GM18511 (cell line): Measurements from ENCODE around the gene ZNF57.
"Not testable (repeated sequence)": the region's sequence is repeated elsewhere in the genome, so short reads cannot be mapped to it uniquely, and the experiment has no call there.

ENCODE experiments used
- ATAC-seq: cut with Tn5 transposase; IDR thresholded peaks from one replicate; pipeline ENCODE4 v1.9.1; 2021; ENCODE audit warnings: mild to moderate bottlenecking, moderate library complexity; ENCODE audit not compliant: unreplicated experiment

The ZNF57 gene

GRCh38 chr19:2900296-2901252, at the start of gene ZNF57:
ZNF57 (plus strand) TSS chr19:2900928; CDS start chr19:2901046, 118 bp downstream.
- peak; percentile 94 for ATAC-seq

GRCh38 chr19:2852598-2852997, 48.1 kb upstream of the ZNF57 start:
- no peak for ATAC-seq

GRCh38 chr19:2853015-2853606, 47.6 kb upstream of the ZNF57 start:
- no peak for ATAC-seq

GRCh38 chr19:2854849-2855248, 45.9 kb upstream of the ZNF57 start:
- no peak for ATAC-seq

GRCh38 chr19:2856457-2857050, 44.2 kb upstream of the ZNF57 start:
- ATAC-seq = no peak

- ATAC-seq = no peak
Measured at GRCh38 chr19:2858864-2859263, 41.9 kb upstream of the ZNF57 start.

GRCh38 chr19:2863816-2864215, 36.9 kb upstream of the ZNF57 start:
- no peak for ATAC-seq

- ATAC-seq = no peak
Measured at GRCh38 chr19:2865334-2866100, 35.2 kb upstream of the ZNF57 start.

GRCh38 chr19:2866495-2867024, 34.2 kb upstream of the ZNF57 start:
- ATAC-seq = no peak

- no peak for ATAC-seq
Measured at GRCh38 chr19:2867025-2867991, 33.4 kb upstream of the ZNF57 start, which contains the start of gene ZNF556. ZNF556 (plus strand) TSS chr19:2867335; CDS start chr19:2867422, 87 bp downstream.

- ATAC-seq = no peak
Measured at GRCh38 chr19:2869618-2870017, 31.1 kb upstream of the ZNF57 start.

- not testable (repeated sequence) for ATAC-seq
Measured at GRCh38 chr19:2872175-2872574, 28.6 kb upstream of the ZNF57 start.

GRCh38 chr19:2877398-2878331, 23.1 kb upstream of the ZNF57 start:
- no peak for ATAC-seq

GRCh38 chr19:2883686-2884439, 16.9 kb upstream of the ZNF57 start:
- no peak for ATAC-seq

GRCh38 chr19:2885736-2886135, 15.0 kb upstream of the ZNF57 start:
- ATAC-seq = no peak

- ATAC-seq = no peak
Measured at GRCh38 chr19:2887391-2887914, 13.3 kb upstream of the ZNF57 start.

GRCh38 chr19:2888731-2889224, 11.9 kb upstream of the ZNF57 start:
- ATAC-seq = no peak
